GM20431 (cell line): ENCODE measurements around the gene MBTPS2.
"Not testable (repeated sequence)": the region's sequence is repeated elsewhere in the genome, so short reads cannot be mapped to it uniquely, and the experiment has no call there.

ENCODE experiments used
- in situ Hi-C: fragments of 300-500 bp; cut with MseI, MboI; formaldehyde crosslinking; loops from one replicate; pipeline ENCODE4 v1.15.0; 2020; ENCODE audit warnings: low sequenced_read_pairs; ENCODE audit not compliant: unreplicated experiment

The MBTPS2 gene

DNA sequence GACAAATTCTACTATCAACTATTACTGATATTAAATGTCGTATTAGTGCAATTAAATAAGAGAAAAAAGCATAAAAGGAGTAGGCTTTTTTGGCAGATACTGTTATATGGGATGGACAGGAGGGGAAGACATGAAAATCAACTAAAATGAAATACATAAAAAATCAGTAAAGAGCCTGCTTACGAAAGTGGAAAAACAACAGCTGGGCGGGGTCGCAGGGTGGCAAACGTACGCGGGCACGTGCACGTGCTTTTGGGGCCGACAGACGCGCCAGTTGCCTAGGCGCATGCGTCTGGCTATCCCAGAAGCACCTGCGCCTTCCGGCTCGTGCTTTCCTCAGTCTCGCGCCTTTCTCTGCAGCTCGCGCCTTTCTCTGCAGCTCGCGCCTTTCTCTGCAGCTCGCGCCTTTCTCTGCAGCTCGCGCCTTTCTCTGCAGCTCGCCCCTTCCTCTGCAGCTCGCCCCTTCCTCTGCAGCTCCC is 16.6 kb downstream of the MBTPS2 start, which contains the start of gene YY2:
YY2 (plus strand) TSS at position 51 of the 479 bp plus-strand sequence. CDS start 498 bp downstream, outside the sequence.
- in situ Hi-C loops, result no loop called here

DNA sequence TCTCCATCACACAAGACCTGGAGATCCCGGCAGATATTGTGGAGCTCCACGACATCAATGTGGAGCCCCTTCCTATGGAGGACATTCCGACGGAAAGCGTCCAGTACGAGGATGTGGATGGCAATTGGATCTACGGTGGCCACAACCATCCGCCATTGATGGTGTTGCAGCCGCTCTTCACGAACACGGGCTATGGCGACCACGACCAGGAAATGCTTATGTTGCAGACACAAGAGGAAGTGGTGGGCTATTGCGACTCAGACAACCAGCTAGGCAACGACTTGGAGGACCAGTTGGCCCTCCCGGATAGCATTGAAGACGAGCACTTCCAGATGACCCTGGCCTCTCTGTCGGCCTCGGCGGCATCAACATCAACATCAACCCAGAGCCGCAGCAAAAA is 17.1 kb downstream of the MBTPS2 start:
- in situ Hi-C loops, result no loop called here

DNA sequence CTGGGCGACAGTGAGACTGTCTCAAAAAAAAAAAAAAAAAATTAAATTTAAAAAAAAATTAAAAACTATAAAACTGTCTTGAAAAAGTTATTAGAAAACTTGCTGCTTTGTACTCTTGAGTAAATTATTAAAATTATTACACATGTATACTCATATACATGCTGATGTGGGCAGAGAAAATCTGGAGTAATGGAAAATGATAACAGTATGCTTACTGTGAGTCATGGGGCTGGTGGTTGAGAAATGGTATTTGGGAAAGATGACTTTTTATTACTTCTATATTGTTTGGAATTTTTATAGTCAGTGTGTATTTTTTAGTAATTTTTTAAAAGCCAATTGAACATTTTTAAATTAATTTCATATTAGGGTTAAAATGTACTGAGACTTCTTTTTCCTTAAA is 23.8 kb downstream of the MBTPS2 start:
- in situ Hi-C loops, result no loop called here

DNA sequence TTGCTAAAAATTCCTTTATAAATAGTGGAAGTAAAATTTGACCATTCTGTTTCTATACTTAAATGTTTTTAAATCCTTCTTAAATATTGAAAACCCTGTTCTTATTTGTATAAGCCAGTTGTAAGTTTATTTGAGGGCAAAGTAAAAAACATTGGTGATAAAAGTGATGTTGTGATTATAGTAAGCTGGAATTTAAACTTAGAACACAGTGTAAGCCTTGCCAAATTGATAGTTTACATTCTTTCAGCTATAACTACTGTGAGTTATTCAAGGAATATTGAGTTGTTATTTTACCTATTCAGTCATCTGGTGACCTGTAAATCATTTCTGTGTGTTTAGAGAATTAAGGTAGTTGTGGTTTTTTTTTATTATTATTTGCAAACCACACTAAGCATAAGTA is 26.0 kb downstream of the MBTPS2 start:
- in situ Hi-C loops, result no loop called here

DNA sequence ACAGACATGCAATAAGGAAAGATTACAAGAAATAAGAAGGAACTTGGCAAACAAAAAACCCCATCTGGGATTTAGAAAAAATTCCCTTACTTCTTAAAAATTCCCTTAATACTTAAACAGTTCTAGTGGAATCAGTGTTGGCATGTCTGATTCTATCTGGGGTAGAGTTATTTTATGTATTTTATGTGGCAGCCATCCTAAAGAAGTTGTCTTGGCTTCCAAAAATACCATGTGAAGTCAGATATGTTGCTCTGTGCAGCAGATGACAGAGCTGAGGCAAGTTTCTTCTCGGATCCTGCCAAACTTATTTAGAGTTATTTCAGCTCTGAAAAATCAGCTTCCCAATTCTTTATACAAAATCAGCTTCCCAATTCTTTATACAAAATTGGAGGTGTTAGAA is 31.1 kb downstream of the MBTPS2 start:
- in situ Hi-C loops, result no loop called here

DNA sequence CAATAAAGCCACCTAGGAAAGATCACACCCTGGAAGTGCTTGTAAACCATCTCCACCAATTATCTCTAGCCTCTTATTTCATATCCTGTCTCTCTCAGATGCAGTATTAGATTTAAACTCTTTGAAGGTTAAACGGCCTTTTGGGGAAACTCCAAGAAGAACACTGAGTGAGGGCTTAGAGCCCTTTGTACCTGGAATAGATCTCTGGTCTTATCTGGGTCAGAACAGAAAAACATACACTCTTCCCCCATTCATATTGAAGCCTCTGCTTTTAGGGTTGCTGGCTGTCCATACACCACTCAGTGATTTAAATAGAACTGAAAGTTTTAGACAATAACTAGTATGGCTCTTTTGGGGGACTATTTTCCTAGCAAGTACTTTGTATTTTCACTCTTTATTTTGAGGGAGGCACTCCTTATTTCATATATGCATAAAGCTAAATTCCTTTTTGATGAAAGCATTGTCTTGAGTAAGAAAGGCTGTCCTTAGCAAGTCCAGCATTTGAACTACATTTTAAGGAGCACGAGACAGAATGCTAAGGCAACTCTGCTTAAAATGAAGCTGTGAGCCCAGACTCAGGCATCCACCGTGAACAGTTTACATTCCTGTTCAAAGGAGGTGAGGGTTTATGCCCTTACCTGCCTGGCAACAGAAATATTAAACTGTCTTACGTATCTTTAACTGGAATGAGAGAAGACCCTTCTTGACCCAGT is 33.8 kb downstream of the MBTPS2 start:
- in situ Hi-C loops, result no loop called here

DNA sequence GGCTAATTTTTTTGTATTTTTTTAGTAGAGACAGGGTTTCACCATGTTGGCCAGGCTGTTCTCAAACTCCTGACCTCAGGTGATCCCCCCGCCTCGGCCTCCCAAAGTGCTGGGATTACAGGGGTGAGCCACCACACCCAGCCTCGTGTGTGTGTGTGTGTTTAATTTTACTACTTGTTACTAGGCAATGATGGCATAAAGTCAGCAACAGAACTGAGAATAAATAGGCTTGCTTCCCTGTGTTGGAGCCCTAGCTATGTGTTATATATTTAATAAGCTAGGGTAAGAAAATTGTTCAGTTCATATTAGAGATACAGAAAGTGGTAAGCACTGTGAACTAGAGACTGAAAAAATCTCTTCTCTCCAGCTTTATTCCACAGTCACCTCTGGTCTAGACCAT is 34.8 kb downstream of the MBTPS2 start:
- in situ Hi-C loops, result not testable (repeated sequence)

DNA sequence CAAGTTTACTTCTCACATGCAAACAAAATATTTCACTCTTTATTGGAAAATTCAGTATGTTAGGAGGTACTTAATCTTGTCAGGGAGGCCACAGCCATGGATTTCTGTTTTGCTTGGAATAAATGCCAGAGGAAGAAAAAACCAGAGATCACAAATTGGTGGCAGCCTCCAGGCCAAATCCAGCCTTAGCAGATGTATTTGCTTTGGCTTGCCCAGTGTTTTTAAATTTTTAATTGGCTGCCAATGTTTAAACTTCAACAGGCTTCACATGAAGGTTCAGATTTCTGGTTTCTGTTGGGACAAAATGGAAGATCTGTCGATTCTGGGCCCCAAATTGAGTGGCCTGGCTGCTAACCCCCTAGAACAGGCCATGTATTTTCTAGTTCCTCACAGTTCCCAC is 35.6 kb downstream of the MBTPS2 start:
- in situ Hi-C loops, result no loop called here

DNA sequence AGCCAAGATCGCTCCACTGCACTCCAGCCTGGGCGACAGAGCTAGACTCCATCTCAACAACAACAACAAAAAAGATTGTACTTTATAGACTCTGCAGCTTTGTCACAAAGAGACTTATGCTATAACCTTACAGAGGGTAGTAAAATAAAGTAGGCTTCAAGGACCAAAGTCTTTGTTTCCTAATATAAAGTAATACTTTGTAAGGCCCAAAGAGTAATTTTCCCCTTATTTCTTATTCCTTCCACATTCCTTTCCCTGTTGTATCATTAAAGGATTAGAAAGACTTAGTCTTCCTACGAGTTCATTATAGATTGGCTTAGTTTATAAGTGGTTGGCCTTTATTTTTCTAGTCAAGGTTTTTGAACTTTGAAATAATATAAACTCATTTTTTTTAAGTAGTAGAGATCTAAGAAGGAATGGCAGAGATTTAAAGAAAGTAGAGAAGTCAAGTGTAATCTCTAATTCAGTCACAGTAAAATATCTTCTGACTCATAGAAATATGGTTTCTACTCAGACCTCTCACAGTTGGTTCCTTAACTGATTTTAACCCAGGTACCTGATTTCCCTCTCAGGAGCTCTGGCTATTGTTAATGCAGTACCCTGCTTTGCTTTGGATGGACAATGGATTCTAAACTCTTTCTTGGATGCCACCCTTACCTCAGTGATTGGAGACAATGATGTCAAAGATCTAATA is 42.6 kb downstream of the MBTPS2 start:
- in situ Hi-C loops, result no loop called here

DNA sequence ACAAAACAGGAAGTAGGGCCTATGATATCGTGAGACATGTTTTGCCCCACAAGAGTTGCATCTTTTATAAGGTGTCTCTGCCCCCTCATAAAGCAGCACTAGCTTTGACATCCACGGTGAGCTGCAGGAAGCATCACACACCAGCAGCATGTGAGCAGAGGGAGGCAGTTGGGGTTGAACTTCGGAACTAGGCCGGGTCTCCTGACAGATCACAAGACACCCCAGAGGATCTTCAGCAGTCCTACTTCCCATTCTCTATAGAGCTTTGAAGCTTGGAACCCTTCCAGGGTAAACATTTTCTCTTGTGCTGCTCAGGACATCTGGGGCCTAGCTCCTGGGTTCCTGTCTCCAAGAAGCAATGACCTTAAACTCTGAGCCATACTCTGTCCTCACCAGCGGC is 43.8 kb downstream of the MBTPS2 start:
- in situ Hi-C loops, result no loop called here

DNA sequence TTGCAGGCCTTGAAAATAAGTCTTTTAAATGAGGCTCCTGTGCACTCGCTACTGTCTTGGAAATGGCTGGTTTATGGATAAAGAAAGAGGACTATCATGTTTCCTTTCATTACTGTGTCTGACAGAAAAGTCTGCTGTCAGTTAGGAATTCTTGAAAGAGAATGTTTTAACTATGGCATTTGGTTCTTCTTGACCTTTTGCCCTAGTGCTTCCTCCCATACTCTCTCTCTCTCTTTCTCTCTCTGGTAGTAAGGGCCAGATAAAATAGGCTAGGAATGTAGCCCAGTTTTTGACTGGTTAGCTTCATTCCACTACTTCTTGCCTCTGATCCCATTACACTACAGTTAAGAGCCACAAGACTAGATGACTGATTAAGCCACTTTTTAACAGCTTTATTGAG is 46.2 kb downstream of the MBTPS2 start:
- in situ Hi-C loops, result no loop called here

DNA sequence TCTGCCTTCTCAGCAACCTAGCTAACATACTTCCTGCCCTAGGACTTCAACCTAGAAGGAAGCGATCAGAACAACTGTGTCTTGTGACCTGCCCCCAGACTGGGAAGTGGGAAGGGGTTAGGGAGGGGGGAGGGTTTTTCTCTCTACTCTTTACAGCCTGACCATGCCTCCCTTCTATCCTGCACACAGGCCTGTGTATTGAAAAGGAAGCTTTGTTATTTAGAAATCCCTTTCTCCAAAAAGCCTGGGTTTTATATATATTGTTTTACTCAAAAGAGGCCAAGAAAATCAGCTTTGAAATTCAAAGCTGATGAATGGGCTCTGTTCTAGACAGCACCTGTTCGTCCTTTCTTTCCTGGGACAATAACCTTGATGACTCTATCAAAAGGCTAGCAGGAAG is 65.9 kb downstream of the MBTPS2 start:
- in situ Hi-C loops, result no loop called here

DNA sequence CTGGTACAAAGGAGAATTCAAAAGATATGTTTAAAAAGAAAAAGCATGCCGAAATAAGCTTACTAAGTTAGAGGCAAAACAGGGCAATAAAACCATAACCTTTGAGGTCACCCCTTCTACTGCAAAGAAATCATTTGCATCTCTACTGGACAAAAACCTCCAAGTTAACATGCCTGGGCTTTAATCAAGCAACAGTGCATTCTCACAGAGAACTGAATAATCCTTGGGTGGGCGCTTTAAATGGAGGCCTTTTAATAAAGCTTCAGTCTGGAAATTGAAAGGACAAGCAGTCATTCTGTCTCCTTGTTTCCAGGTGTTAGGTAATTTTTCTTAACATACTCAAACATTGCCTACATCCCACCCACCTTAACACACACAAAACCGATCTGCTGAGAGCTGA is 66.5 kb downstream of the MBTPS2 start:
- in situ Hi-C loops, result no loop called here

DNA sequence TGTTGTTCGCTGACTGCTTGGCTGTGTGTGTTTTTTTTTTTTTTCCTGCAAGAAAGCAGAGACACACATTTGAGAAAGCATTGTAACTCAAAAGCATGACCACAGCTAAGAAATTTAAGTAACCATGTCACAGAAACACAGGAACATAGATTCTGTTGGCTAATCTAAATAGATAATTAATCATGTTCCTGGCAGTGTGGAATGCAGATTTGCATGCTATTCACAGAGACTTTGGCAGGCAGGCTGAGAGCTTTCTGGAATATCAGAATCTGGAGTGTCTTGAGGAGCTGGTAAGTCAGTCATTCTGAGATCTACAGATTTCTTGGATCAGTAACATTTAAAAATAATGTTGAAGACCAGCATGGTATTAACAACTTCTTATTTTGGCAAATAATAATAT is 67.8 kb downstream of the MBTPS2 start:
- in situ Hi-C loops, result no loop called here

DNA sequence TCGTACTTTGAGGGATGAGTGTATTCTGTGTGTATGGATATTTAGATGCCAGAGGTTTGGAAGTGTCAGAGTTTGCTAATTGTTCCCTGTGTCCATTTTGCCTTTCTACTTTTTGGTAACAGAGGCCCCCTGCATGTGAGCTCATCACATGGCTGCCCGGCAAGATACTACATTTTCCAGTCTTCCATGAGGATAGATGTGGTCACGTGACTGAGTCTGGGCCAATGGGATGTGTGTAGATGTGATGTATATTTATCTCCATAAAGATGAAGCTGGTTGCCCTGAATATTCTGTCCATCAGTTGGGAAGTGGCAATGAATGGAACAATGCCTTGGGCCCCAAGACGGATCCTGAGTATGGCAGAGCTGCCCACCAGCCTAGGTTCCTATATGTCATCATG is 72.1 kb downstream of the MBTPS2 start:
- in situ Hi-C loops, result no loop called here

DNA sequence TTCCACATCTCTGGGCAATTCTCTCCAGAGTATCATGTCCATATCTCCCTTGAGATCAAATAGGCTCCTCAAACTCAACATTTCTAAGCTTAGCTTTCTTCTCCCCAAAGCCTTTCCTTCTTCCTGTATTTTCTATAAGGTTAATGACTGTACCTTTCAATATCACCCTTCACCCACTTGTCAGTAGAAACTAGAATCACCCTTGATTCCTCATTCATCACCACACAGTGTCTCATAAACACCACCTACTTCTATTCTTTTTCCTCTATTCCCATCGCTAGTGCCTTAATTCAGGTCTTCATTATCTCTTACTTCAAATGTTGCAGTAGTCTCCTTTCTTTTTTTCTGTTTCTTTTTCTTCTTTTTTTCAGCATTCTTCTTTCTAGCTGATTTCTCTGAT is 72.8 kb downstream of the MBTPS2 start:
- in situ Hi-C loops, result no loop called here

DNA sequence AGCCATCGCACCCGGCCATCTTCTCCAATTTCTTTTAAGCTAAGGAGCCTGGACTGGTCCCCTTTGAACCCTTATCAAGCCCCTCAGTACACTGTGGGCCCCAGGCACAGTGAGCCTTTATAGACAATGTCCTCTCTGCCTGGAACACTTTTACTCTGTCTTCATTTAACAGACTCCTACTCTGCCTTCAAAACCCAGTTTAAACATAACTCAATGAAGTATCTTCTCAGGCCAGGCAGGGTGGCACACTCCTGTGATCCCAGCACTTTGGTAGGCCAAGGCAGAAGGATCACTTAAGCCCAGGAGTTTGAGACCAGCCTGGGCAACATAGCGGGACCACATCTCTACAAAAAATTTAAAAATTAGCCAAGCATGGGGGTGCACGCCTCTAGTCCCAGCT is 73.6 kb downstream of the MBTPS2 start:
- in situ Hi-C loops, result no loop called here

DNA sequence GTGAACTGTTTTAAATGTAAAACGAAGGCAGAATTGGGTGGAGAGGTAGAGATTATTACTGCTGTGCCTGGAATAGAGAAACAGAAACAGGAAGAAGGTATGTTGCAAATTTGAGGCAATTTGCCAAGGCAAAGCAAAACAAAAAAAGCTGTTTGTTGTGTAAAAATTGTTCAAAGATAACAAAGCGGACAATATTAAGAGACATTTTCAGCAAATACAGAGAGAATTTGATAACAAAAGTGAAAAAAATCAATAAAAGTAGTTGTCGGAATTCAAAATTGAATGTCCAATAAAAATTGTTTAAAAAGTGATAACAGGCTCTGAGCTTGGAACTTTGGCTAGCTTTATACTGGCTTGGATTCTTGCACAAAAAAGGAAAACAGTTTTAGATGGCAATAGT is 86.7 kb downstream of the MBTPS2 start:
- in situ Hi-C loops, result no loop called here

DNA sequence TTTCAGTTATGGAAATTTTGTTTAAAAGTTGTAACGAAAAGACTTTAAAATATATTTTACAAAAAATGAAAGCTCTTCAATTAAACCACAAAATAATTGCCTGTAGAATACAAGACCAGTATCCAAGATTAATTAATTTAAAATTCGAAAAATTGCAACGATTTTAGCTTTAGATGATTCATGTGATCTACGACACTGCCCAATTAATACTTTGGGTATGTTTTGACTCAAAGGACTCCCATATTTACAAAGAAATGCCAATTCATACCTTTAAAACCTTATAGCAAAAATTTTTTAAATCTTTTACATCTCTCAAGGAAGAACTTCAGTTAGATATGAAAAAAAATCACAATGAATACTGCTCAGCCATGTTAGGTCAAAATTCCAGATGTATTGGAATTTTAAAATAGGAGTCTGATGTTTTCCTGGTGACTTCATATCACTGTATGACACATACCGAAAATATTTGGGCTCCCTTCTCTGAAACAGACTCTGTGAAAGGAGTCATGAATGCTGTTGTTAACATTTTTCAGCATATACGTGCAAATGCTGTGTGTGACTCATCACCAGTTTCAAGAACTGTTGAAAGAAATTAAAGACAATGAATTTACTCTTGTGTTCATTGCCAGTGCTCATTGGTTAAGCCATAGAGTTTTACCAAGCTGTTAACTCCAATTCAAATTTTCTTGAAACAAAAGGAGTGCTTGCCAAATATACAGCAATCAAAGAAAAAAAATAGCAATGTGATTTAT is 87.3 kb downstream of the MBTPS2 start:
- in situ Hi-C loops, result no loop called here

DNA sequence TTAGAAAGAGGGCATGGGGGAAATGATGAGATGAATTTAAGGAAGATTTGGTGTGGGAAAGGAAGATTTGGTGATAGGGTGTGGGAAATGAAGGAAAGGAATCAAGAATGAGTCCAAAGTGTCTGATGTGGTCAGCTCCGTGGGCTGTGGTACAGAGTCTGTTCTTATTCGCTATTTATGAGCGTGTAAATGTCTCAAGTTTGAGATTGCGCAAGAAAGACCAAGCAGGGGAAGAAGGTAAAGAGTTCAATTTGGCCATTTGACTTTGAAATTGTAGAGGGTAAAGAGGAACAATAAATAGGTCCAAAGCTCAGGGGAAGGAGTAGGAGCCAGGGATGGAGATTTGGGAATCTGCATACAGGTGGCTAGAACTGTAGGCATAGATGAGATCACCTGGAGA is 89.8 kb downstream of the MBTPS2 start:
- in situ Hi-C loops, result no loop called here

DNA sequence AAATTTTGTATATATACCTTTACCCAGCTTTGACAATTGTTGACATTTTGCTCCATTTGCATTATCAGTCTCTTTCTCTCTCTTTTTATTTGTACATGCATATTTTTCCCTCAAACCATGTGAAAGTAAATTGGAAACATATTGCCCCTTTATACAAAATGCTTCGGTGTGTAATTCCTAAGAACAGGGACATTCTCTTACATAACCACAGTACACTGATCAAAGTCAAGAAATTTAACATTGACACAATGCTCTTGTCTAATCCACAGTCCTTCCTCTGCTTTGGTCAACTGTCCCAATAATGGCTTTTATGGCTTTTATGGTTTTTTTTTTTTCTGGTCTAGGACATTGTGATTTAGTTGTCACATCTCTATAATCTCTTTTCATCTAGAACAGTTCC is 91.6 kb downstream of the MBTPS2 start:
- in situ Hi-C loops, result no loop called here
